GM19099 (cell line): ENCODE results near the gene FRY.

Experiments used
- POLR2A ChIP-seq: IDR thresholded peaks from 3 replicates; pipeline ENCODE4 v1.6.1; 2011; ENCODE audit warnings: low read depth; ENCODE audit not compliant: insufficient read length; ENCODE audit errors: extremely low read depth

The FRY gene

DNA sequence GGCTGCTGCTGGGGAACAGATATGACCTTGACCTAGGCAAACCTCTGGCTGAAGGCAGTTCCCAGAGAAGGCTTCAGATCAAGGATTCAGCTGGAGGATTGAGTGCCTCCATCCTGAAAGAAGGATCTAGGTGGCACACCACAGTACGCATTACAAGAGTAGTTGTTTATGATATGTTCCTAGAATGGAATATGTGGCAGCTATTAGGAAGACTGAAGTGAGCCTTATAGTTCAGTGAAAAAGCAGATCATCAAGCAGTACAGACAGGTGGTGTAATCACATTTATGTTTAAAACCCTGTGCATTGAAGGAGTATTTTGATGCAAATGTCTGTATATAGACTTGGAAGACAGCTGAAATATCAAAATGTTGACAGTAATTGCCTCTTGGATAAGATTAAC lies 167.6 kb downstream of the FRY start:
- no peak for TF ChIP-seq POLR2A

DNA sequence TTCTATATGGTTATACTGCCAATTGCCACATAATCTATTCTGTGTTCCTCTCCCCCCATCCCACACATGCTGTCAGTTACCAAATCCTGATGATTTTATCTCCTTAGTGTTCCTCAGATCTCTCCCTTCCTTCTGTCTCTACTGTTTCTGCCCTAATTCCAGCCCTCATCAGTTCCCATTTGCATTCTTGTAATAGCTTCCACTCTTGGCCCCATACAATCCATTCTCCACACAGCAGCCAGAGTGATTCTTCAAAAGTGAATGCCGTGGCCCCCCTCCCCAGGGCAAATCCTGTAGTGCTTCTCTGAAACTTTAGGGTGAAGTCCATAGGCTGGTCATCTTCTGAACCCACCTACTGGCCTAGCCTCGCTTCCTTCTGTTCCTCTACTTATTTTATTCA lies 169.2 kb downstream of the FRY start:
- no peak for TF ChIP-seq POLR2A

GRCh38 chr13:32201809-32202208 lies 170.2 kb downstream of the FRY start:
- TF ChIP-seq POLR2A = no peak

DNA sequence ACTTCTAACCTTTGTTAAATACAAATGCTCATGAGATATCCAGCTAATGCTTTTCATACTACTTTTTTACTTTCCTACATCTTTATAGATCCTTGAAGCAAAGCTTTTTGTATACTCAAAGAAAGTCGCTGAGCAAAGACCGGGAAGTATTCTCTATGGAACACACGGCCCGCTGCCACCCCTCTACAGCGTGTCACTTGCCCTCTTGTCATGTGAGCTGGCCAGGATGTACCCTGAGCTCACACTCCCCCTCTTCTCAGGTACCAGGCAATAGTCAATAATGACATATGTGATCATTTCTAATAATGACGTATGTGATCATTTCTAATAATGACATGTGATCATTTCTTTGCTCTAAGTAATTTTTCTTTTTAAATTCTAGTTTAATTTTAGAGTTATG lies 170.7 kb downstream of the FRY start:
- no peak for TF ChIP-seq POLR2A

- TF ChIP-seq POLR2A = no peak
Measured at GRCh38 chr13:32203221-32203620, 171.6 kb downstream of the FRY start.

DNA sequence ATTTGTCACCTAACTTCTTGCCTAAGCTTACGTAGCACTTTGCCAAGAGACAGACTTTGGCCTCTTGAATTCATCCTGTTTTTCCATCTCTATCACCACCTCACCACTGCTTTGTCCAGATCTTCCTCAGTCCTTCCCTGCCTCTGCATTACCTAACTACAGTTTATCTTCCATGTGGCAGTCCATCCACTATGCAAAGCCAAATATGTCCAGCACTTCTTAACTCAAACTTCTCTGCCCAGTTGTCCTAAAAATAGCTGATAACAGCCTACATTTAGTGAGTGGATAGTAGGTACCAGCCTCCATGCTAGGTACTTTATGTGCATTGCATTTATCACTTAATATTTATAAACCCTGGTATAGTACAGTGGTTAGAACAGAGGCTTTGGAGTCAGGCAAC lies 172.2 kb downstream of the FRY start:
- no peak for TF ChIP-seq POLR2A

DNA sequence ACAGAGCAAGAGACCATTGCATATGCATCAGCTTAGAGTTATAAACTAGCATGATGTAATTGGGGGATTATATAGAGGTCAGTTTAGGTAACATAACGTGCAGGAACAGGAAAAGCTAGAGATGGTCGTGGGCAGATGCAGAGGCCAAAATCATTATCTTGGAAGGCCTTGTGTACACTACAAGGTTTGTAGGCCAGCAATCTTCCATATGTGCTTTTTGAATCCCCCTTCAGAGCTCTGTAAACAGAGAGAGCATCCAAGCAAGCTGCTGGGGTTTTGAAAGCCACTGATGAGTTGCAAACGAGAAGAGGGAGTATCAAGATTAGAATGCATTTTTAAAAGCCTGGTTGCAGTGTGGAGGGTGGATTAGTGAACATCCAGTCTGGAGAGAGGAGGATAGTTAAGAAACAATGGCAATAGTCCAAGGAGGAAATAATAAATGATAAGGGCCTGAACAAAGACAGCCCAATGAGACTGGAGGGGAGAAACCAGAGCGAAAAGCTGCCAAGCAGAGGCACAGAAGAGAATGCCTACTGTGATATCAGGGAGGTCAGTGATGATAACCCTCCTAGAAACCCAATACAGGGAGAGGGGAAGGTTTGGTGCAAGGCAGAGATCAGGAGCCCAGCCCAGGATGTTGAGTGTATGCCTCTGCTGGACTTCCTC lies 174.0 kb downstream of the FRY start:
- TF ChIP-seq POLR2A = no peak

DNA sequence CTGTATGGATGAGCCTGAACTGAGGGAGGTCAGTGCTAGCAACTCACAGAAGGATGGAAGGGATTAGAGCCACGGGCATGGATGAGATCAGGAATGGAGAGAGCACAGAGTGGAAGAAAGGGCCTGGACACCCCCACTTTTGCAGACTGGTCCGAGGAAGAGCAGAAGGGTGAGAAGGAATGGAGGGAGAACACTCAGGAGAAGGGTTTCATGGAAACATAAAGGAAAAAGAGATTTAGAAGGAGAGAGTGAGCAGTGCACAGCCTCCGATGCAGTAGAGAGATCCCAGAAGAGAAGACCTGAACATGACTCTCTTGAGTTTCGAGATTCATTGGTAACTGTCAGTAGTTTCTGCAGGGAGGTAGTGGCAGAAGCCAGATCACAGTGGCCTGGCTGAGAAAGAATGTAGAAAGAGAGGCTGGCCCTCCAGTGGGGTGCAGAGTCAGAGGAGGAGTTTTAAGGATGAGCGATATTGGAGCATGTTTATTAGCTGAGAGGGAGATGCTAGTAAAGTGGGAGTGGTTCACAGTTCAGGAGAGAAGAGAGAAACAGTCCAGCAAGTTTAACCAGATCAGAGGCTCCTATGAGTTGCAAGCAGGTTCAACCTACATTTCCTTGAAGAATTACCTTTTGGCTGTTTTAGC lies 174.6 kb downstream of the FRY start:
- no peak for TF ChIP-seq POLR2A

GRCh38 chr13:32208860-32209259 lies 177.3 kb downstream of the FRY start:
- no peak for TF ChIP-seq POLR2A

DNA sequence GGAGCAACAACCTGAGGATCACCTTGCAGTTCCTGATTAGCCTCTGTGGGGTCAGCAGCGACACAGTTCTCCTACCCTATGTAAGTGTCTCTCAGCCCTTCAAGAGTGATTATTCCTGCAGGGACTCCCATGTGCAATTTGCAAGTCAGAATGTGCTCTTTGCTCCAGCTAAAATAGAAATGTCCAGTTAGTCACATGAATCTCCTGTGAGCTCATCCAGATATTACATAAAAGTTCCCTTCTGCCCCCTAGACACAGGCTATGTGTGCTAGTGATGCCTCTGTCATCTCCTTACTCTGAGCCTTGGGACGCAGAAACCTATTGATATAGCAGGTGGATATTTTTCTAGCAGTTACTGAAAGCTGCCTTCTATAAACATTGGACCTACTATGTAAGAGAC lies 178.1 kb downstream of the FRY start:
- no peak for TF ChIP-seq POLR2A

- TF ChIP-seq POLR2A = no peak
Measured at GRCh38 chr13:32210101-32210500, 178.5 kb downstream of the FRY start.

DNA sequence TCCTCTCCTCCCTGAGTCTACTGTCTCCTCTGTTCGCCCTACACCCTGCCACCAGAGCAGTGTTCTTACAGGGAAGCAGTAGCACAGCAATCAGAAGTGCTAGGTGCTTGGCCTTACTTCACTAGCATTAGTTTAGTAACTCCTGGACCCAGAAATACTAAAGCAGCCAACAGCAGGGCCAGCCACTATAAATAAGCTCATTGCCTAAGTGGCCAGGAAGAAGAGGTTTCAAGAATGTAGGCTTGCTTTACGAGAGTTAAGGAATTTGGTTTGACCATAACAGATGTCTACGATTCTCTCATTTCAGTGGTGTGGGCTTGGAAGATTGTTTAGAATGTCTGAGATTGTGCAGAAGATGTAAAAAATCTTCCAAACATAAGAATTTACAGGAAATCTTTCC lies 180.2 kb downstream of the FRY start:
- TF ChIP-seq POLR2A = no peak

DNA sequence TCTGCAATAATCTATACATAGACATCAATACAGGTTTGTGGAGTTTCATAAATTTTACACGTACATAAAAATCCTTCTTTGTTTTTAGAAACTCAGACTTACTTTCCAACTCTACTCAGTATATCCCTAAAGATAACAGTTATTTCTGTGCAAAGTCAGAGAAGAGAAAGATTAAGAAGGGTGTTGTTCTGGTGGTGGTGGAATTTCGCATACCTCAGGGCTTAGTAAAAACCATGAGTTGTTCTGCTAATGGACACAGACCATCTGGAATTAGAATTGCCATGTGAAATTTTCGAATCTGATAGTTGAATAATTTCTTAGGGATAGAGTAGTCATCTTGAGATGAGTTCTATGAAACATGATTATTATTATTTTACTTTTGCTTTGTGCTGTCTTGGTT lies 180.8 kb downstream of the FRY start:
- no peak for TF ChIP-seq POLR2A

GRCh38 chr13:32213626-32214025 lies 182.1 kb downstream of the FRY start:
- no peak for TF ChIP-seq POLR2A

DNA sequence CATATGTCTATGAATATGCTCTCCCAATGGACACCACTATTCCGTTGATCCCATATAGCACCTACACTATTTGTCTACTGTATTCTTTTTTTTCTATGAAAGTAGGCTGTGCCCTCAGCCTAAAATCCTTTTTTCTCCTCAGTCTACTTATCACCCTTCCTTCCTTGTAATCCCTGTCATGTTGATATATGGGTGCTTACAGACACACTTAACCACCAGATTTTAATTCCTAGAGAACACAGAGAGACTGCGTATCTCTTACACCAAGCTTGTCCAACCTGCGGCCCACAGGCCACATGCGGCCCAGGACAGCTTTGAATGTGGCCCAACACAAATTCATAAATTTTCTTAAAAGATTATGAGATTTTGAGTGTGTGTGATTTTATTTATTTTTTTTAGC lies 182.5 kb downstream of the FRY start:
- no peak for TF ChIP-seq POLR2A

GRCh38 chr13:32216281-32216680 lies 184.7 kb downstream of the FRY start:
- TF ChIP-seq POLR2A = no peak

- TF ChIP-seq POLR2A = no peak
Measured at GRCh38 chr13:32222046-32222676, 190.6 kb downstream of the FRY start.

DNA sequence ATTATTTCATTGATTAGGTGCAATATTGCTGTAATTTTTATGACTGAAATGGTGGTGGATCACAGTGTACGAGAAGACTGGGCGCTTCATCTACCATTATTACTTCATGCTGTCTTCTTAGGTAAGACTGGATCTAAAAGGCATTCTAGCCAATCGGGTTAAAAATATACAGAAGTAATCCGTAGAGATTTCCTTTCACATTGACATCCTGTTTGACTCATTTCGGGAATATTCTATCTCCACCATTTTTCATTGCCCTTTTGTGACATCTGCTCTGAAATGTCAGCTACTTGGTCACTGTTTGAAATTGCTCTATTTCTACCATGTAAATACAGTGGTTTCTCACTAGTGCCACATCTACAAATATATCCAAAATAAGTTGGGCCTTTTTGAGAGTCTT lies 193.3 kb downstream of the FRY start:
- no peak for TF ChIP-seq POLR2A
